Measurements from ENCODE around the gene NCAM2.

Gene NCAM2

DNA sequence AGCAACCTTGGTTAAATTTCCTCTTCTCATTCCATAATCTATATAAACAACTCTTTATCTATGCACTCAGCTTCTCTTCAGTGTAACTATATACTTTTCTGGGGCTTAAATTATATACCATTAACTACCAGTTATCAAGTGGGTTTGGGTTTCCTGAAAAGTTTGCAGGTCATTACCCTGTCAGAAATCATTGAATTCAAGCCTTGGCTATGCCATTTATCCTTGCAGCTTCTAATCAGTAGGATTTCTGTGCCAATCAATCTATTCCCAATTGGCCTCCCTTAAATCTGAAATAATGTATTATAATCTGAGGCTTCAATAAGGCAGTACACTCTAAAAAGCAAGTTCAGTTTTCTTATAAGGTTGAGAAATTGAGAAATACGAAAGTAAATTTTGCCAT lies 466.5 kb downstream of the NCAM2 start:
- Histone ChIP-seq H3K4me1 (ENCODE audit: control insufficient read depth, insufficient read depth, low read length, unreplicated experiment) (no peaks in the 10 kb centered on the region), H3K36me3 (ENCODE audit: insufficient read depth, low read length) (no peaks in the 10 kb centered on the region), H3K27ac (ENCODE audit: low read depth, low read length) (no peak overlapping the region), H3K79me2 (ENCODE audit: control insufficient read depth, insufficient read depth, low read length, unreplicated experiment) (no peaks in the 10 kb centered on the region), H3K4me3 (ENCODE audit: low read depth, low read length) (no peak overlapping the region), H3K27me3 (ENCODE audit: insufficient read depth, low read length) (no peaks in the 10 kb centered on the region), H2AFZ (ENCODE audit: low read length, unreplicated experiment) (no peak overlapping the region)

- H3K4me3 ChIP-seq (ENCODE audit: low read depth, low read length), result no peak overlapping the region
- H2AFZ ChIP-seq (ENCODE audit: low read length, unreplicated experiment), result no peak overlapping the region
- no peaks in the 10 kb centered on the region for H3K27me3 ChIP-seq (ENCODE audit: insufficient read depth, low read length)
- H3K4me1 ChIP-seq (ENCODE audit: control insufficient read depth, insufficient read depth, low read length, unreplicated experiment), result no peaks in the 10 kb centered on the region
- H3K27ac ChIP-seq (ENCODE audit: low read depth, low read length), result no peak overlapping the region
- H3K79me2 ChIP-seq (ENCODE audit: control insufficient read depth, insufficient read depth, low read length, unreplicated experiment), result no peaks in the 10 kb centered on the region
- no peaks in the 10 kb centered on the region for H3K36me3 ChIP-seq (ENCODE audit: insufficient read depth, low read length)
Observed at GRCh38 chr21:21466752-21467151, 468.5 kb downstream of the NCAM2 start.

DNA sequence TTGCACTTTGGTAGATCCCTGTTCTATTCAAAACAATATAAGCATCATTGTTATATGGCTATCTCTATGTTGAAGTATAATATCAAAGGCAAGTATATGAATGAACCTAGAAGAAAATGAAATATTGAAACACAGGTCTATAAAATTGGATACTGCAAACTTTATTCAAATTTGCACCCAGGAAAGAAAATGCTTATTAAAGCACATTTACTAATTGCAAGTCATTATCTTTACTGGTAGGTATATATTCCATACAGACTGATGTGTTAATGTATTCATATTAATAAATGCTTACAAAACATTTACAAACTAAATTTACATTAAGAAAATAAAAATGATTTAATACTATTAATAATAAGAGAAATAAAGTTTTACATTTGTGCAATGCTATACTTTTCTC lies 469.8 kb downstream of the NCAM2 start:
- H3K4me1 ChIP-seq (ENCODE audit: control insufficient read depth, insufficient read depth, low read length, unreplicated experiment), result no peaks in the 10 kb centered on the region
- no peaks in the 10 kb centered on the region for H3K79me2 ChIP-seq (ENCODE audit: control insufficient read depth, insufficient read depth, low read length, unreplicated experiment)
- H3K27ac ChIP-seq (ENCODE audit: low read depth, low read length), result no peak overlapping the region
- H3K4me3 ChIP-seq (ENCODE audit: low read depth, low read length), result no peak overlapping the region
- H3K27me3 ChIP-seq (ENCODE audit: insufficient read depth, low read length), result no peaks in the 10 kb centered on the region
- no peak overlapping the region for H2AFZ ChIP-seq (ENCODE audit: low read length, unreplicated experiment)
- H3K36me3 ChIP-seq (ENCODE audit: insufficient read depth, low read length), result no peaks in the 10 kb centered on the region

GRCh38 chr21:21481239-21481638 lies 483.0 kb downstream of the NCAM2 start:
- Histone ChIP-seq H3K79me2 (ENCODE audit: control insufficient read depth, insufficient read depth, low read length, unreplicated experiment) (no peaks in the 10 kb centered on the region), H2AFZ (ENCODE audit: low read length, unreplicated experiment) (no peak overlapping the region), H3K36me3 (ENCODE audit: insufficient read depth, low read length) (no peaks in the 10 kb centered on the region), H3K4me3 (ENCODE audit: low read depth, low read length) (no peak overlapping the region), H3K4me1 (ENCODE audit: control insufficient read depth, insufficient read depth, low read length, unreplicated experiment) (no peaks in the 10 kb centered on the region), H3K27ac (ENCODE audit: low read depth, low read length) (no peak overlapping the region), H3K27me3 (ENCODE audit: insufficient read depth, low read length) (no peaks in the 10 kb centered on the region)

DNA sequence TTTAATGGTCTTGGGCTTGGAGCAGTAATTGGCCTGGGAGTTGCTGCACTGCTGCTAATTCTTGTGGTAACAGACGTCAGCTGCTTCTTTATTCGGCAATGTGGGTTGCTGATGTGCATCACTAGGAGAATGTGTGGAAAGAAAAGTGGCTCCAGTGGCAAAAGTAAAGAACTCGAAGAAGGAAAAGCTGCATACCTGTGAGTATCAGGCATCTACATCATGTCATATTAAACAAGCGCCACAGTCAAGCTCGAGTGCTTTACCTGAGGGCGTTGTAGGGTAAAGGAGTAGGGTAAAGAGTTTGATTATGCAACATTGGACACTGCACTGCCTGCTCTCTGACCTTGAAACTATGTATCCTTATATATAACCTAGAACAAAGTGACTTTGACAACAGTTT lies 510.6 kb downstream of the NCAM2 start:
- H3K4me3 ChIP-seq (ENCODE audit: low read depth, low read length), result no peak overlapping the region
- H3K36me3 ChIP-seq (ENCODE audit: insufficient read depth, low read length), result no peaks in the 10 kb centered on the region
- H3K27me3 ChIP-seq (ENCODE audit: insufficient read depth, low read length), result no peaks in the 10 kb centered on the region
- no peaks in the 10 kb centered on the region for H3K4me1 ChIP-seq (ENCODE audit: control insufficient read depth, insufficient read depth, low read length, unreplicated experiment)
- H3K27ac ChIP-seq (ENCODE audit: low read depth, low read length), result no peak overlapping the region
- no peaks in the 10 kb centered on the region for H3K79me2 ChIP-seq (ENCODE audit: control insufficient read depth, insufficient read depth, low read length, unreplicated experiment)
- no peak overlapping the region for H2AFZ ChIP-seq (ENCODE audit: low read length, unreplicated experiment)

- Histone ChIP-seq H3K79me2 (ENCODE audit: control insufficient read depth, insufficient read depth, low read length, unreplicated experiment) (no peaks in the 10 kb centered on the region), H3K36me3 (ENCODE audit: insufficient read depth, low read length) (no peaks in the 10 kb centered on the region), H3K4me1 (ENCODE audit: control insufficient read depth, insufficient read depth, low read length, unreplicated experiment) (no peaks in the 10 kb centered on the region), H3K4me3 (ENCODE audit: low read depth, low read length) (no peak overlapping the region), H3K27me3 (ENCODE audit: insufficient read depth, low read length) (no peaks in the 10 kb centered on the region), H2AFZ (ENCODE audit: low read length, unreplicated experiment) (no peak overlapping the region), H3K27ac (ENCODE audit: low read depth, low read length) (no peak overlapping the region)
Observed at GRCh38 chr21:21530680-21531079, 532.5 kb downstream of the NCAM2 start.

GRCh38 chr21:21547368-21547953 lies 549.3 kb downstream of the NCAM2 start:
- Histone ChIP-seq H3K79me2 (ENCODE audit: control insufficient read depth, insufficient read depth, low read length, unreplicated experiment) (no peaks in the 10 kb centered on the region), H3K27me3 (ENCODE audit: insufficient read depth, low read length) (no peaks in the 10 kb centered on the region), H3K4me3 (ENCODE audit: low read depth, low read length) (peak overlapping the region; percentile 30; the same call in 1 of the 2 replicates), H2AFZ (ENCODE audit: low read length, unreplicated experiment) (no peak overlapping the region), H3K27ac (ENCODE audit: low read depth, low read length) (no peak overlapping the region), H3K36me3 (ENCODE audit: insufficient read depth, low read length) (no peaks in the 10 kb centered on the region), H3K4me1 (ENCODE audit: control insufficient read depth, insufficient read depth, low read length, unreplicated experiment) (no peaks in the 10 kb centered on the region)

DNA sequence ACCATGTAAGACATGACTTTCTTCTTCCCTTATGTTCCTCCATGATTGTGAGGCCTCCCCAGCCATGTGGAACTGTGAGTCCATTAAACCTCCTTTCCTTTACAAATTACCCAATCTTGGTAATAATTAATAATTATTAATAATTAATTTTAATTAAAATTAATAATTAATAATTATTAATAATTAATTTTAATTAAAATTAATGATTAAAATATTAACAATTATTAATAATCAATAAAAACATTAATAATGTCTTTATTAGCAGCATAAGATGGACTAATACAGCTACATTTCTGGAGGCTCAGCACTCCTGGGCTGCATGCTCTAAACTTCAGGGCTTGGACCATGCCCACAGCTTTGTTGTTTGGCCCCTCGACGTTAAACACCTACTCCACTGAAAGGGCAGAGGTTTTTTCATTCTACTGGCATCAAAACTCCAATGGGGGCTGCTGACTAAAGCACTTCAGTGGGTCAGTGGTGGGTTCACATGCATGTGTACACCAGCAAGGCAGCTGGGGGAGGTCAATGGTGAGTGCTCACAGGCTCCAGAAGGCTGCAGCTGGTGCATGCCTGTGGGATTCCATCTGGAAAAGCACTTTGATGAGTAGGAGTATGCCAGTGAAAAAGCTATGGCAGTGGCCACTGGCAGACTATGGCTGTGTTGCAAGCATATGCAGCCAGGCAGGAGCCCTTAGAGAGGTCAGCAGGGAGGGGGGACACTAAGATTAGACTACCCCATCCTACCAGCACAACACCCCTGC lies 561.3 kb downstream of the NCAM2 start:
- no peaks in the 10 kb centered on the region for H3K36me3 ChIP-seq (ENCODE audit: insufficient read depth, low read length)
- no peak overlapping the region for H3K27ac ChIP-seq (ENCODE audit: low read depth, low read length)
- H2AFZ ChIP-seq (ENCODE audit: low read length, unreplicated experiment), result no peak overlapping the region
- H3K4me1 ChIP-seq (ENCODE audit: control insufficient read depth, insufficient read depth, low read length, unreplicated experiment), result no peaks in the 10 kb centered on the region
- H3K79me2 ChIP-seq (ENCODE audit: control insufficient read depth, insufficient read depth, low read length, unreplicated experiment), result no peaks in the 10 kb centered on the region
- no peak overlapping the region for H3K4me3 ChIP-seq (ENCODE audit: low read depth, low read length)
- H3K27me3 ChIP-seq (ENCODE audit: insufficient read depth, low read length), result no peaks in the 10 kb centered on the region
